ENCODE data around the gene CA12.
"Not testable (repeated sequence)": the region's sequence is repeated elsewhere in the genome, so short reads cannot be mapped to it uniquely, and the experiment has no call there.

The CA12 gene

GRCh38 chr15:63348392-63348791 is 33.3 kb downstream of the CA12 start:
- TF ChIP-seq CTCF (IDR thresholded peaks at IDR 0.05; ENCODE audit: low read depth, low read length) = no peak
- Histone ChIP-seq H3K27me3 (ENCODE audit: insufficient read depth, low read depth, severe bottlenecking) (no peaks in the 10 kb centered on the region), H3K27ac (no peak overlapping the region), H3K9me3 (ENCODE audit: severe bottlenecking) (no peaks in the 10 kb centered on the region), H3K36me3 (no peaks in the 10 kb centered on the region), H3K4me3 (ENCODE audit: low read depth, low read length) (no peak overlapping the region)
- no peak for DNase-seq

- Histone ChIP-seq H3K36me3 (no peaks in the 10 kb centered on the region), H3K4me3 (ENCODE audit: low read depth, low read length) (no peak overlapping the region), H3K27me3 (ENCODE audit: insufficient read depth, low read depth, severe bottlenecking) (no peaks in the 10 kb centered on the region), H3K9me3 (ENCODE audit: severe bottlenecking) (no peaks in the 10 kb centered on the region), H3K27ac (no peak overlapping the region)
- DNase-seq = no peak
- TF ChIP-seq CTCF (IDR thresholded peaks at IDR 0.05; ENCODE audit: low read depth, low read length) = no peak
These were observed 34.4 kb downstream of the CA12 start for GRCh38 chr15:63347074-63347857.

GRCh38 chr15:63345391-63345752 is 36.3 kb downstream of the CA12 start:
- no peaks in the 10 kb centered on the region for H3K27me3 ChIP-seq (ENCODE audit: insufficient read depth, low read depth, severe bottlenecking)
- no peak overlapping the region for H3K4me3 ChIP-seq (ENCODE audit: low read depth, low read length)
- H3K9me3 ChIP-seq (ENCODE audit: severe bottlenecking) = no peaks in the 10 kb centered on the region
- no peak overlapping the region for H3K27ac ChIP-seq
- no peak for TF ChIP-seq CTCF (IDR thresholded peaks at IDR 0.05; ENCODE audit: low read depth, low read length)
- DNase-seq = no peak
- H3K36me3 ChIP-seq = no peaks in the 10 kb centered on the region

GRCh38 chr15:63344731-63345390 is 36.8 kb downstream of the CA12 start:
- H3K36me3 ChIP-seq = no peaks in the 10 kb centered on the region
- H3K9me3 ChIP-seq (ENCODE audit: severe bottlenecking) = no peaks in the 10 kb centered on the region
- H3K27ac ChIP-seq = no peak overlapping the region
- no peak for TF ChIP-seq CTCF (IDR thresholded peaks at IDR 0.05; ENCODE audit: low read depth, low read length)
- H3K4me3 ChIP-seq (ENCODE audit: low read depth, low read length) = no peak overlapping the region
- no peak for DNase-seq
- no peaks in the 10 kb centered on the region for H3K27me3 ChIP-seq (ENCODE audit: insufficient read depth, low read depth, severe bottlenecking)

GRCh38 chr15:63342996-63343562 is 38.6 kb downstream of the CA12 start:
- DNase-seq; H3K4me3 ChIP-seq (ENCODE audit: low read depth, low read length); H3K27me3 ChIP-seq (ENCODE audit: insufficient read depth, low read depth, severe bottlenecking); H3K27ac ChIP-seq; H3K36me3 ChIP-seq; H3K9me3 ChIP-seq (ENCODE audit: severe bottlenecking): not testable (repeated sequence)

- TF ChIP-seq CTCF (IDR thresholded peaks at IDR 0.05; ENCODE audit: low read depth, low read length) = no peak
- Histone ChIP-seq H3K9me3 (ENCODE audit: severe bottlenecking) (no peaks in the 10 kb centered on the region), H3K36me3 (no peaks in the 10 kb centered on the region), H3K27me3 (ENCODE audit: insufficient read depth, low read depth, severe bottlenecking) (no peaks in the 10 kb centered on the region), H3K4me3 (ENCODE audit: low read depth, low read length) (no peak overlapping the region), H3K27ac (no peak overlapping the region)
- no peak for DNase-seq
These were observed 39.7 kb downstream of the CA12 start for GRCh38 chr15:63341898-63342297.
